Cardiac muscle cell (in vitro differentiated cells and primary cell): ENCODE data around the gene OR4A16. TPM values are rescaled to one million over a fixed set of nuclear protein-coding genes. Genes with fewer than 3 reads are reported as not detected.

ENCODE experiments used
- DNase-seq, 2 donors: peaks; one replicate each; pipeline versions ENCODE4 v3.0.0 to v3.0.0-alpha.2; 2010 to 2017; ENCODE audit warnings: low read depth in 1 of 2, low spot score in 1 of 2
- H3K27ac ChIP-seq: fragments of 200-600 bp; sonication (generic); 2 replicates; pipeline ENCODE4 v1.5.1; 2016
- H3K27me3 ChIP-seq: fragments of 200-600 bp; sonication (generic); 2 replicates; pipeline ENCODE4 v1.6.0; 2016; ENCODE audit warnings: control low read depth
- H3K36me3 ChIP-seq: fragments of 200-600 bp; sonication (generic); 2 replicates; pipeline ENCODE4 v1.5.1; 2016; ENCODE audit warnings: control low read depth
- H3K4me1 ChIP-seq: fragments of 200-600 bp; sonication (generic); 2 replicates; pipeline ENCODE4 v1.8.1; 2017; ENCODE audit warnings: low read depth, mild to moderate bottlenecking, mixed run types
- H3K4me3 ChIP-seq: fragments of 200-600 bp; sonication (generic); 2 replicates; pipeline ENCODE4 v1.5.1; 2016; ENCODE audit warnings: mild to moderate bottlenecking
- H3K9me3 ChIP-seq: fragments of 200-600 bp; sonication (generic); 2 replicates; pipeline ENCODE4 v1.5.1; 2017; ENCODE audit warnings: low read depth, mild to moderate bottlenecking, control low read depth
- polyA plus RNA-seq: library from polyadenylated mRNA; unstranded; fragments of >200 nt; fragmentation: Nextera tagmentation; extraction: Ambion mirVana; gene quantifications from 2 replicates; pipeline ENCODE4 v1.2.1, GENCODE V29; 2016
- total RNA-seq: library from RNA; depleted of rRNA; stranded (reverse); fragments of >200 nt; gene quantifications from 2 replicates; pipeline ENCODE4 v1.2.3, GENCODE V29; 2016
- TF ChIP-seq, protein P1 (sequence below): IDR thresholded peaks from 2 replicates; pipeline ENCODE4 v1.5.1; 2012; ENCODE audit warnings: low read depth, mild to moderate bottlenecking, low read length

OR4A16 gene
- total and polyA plus RNA-seq, 2 experiments from 2014 or later = not detected

DNA sequence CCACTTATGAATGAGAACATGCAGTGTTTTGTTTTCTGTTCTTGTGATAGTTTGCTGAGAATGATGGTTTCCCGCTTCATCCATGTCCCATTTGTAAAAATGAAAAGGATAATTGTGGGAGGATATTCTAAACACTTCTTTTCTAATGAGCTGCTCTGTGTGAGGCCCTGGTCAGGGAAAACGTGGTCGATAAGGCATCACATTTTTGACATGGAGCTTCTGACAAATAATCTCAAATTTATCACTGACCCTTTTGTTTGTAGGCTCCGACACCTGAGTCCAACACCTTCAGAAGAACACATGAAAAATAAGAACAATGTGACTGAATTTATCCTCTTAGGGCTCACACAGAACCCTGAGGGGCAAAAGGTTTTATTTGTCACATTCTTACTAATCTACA lies 24.7 kb downstream of the OR4A16 start, which contains the start of gene OR4A15:
OR4A15 (plus strand) TSS at position 301 of the 400 bp plus-strand sequence; CDS start at position 301, 0 bp downstream.
- H3K36me3 ChIP-seq = no peaks in the 10 kb centered on the region
- H3K27ac ChIP-seq = no peak within 1 kb of the TSS
- no peaks in the 10 kb centered on the region for H3K4me1 ChIP-seq
- H3K9me3 ChIP-seq = no peaks in the 10 kb centered on the region
- H3K4me3 ChIP-seq = no peak within 1 kb of the TSS
- H3K27me3 ChIP-seq = no peaks in the 10 kb centered on the region
- DNase-seq = no peak
- TF ChIP-seq, protein P1, sequence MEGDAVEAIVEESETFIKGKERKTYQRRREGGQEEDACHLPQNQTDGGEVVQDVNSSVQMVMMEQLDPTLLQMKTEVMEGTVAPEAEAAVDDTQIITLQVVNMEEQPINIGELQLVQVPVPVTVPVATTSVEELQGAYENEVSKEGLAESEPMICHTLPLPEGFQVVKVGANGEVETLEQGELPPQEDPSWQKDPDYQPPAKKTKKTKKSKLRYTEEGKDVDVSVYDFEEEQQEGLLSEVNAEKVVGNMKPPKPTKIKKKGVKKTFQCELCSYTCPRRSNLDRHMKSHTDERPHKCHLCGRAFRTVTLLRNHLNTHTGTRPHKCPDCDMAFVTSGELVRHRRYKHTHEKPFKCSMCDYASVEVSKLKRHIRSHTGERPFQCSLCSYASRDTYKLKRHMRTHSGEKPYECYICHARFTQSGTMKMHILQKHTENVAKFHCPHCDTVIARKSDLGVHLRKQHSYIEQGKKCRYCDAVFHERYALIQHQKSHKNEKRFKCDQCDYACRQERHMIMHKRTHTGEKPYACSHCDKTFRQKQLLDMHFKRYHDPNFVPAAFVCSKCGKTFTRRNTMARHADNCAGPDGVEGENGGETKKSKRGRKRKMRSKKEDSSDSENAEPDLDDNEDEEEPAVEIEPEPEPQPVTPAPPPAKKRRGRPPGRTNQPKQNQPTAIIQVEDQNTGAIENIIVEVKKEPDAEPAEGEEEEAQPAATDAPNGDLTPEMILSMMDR = no peak

Other genes starting within 250 kb of the OR4A16 start
- gene TRIM48, start 81.0 kb upstream of the OR4A16 start, total RNA-seq = not detected in 2 replicates
- not detected in 2 replicates for gene TRIM48, start 81.0 kb upstream of the OR4A16 start, polyA plus RNA-seq
- gene OR4A15, start 24.8 kb downstream of the OR4A16 start, total RNA-seq = not detected in 2 replicates
- not detected in 2 replicates for gene OR4A15, start 24.8 kb downstream of the OR4A16 start, polyA plus RNA-seq
- not detected in 2 replicates for gene OR4C15, start 211.3 kb downstream of the OR4A16 start, total RNA-seq
- gene OR4C15, start 211.3 kb downstream of the OR4A16 start, polyA plus RNA-seq = not detected in 2 replicates
- not detected in 2 replicates for gene OR4C16, start 228.9 kb downstream of the OR4A16 start, total RNA-seq
- gene OR4C16, start 228.9 kb downstream of the OR4A16 start, polyA plus RNA-seq = not detected in 2 replicates